HAP-1 (cell line): ENCODE measurements around the gene GSG1.
"Not testable (repeated sequence)": the region's sequence is repeated elsewhere in the genome, so short reads cannot be mapped to it uniquely, and the experiment has no call there.

Experiments used
- DNase-seq, 2 experiments: peaks; one replicate each; pipeline ENCODE4 v3.0.0-alpha.2; 2016 to 2020; ENCODE audit warnings: low spot score in 2 of 2
- H3K27me3 ChIP-seq: fragments of 250-450 bp; sonication (Bioruptor Pico); 2 replicates; pipeline ENCODE4 v1.5.1; 2020; ENCODE audit warnings: low read depth, mild to moderate bottlenecking, moderate library complexity
- H3K36me3 ChIP-seq: fragments of 250-450 bp; sonication (Bioruptor Pico); replicated peaks from 2 replicates; pipeline ENCODE4 v1.5.1; 2020; ENCODE audit warnings: mild to moderate bottlenecking
- H3K4me1 ChIP-seq: fragments of 250-450 bp; sonication (Bioruptor Pico); 2 replicates; pipeline ENCODE4 v1.5.1; 2020; ENCODE audit warnings: mild to moderate bottlenecking
- H3K4me3 ChIP-seq: fragments of 250-450 bp; sonication (Bioruptor Pico); 2 replicates; pipeline ENCODE4 v1.5.1; 2020; ENCODE audit warnings: mild to moderate bottlenecking, moderate library complexity
- H3K9me3 ChIP-seq: fragments of 250-450 bp; sonication (Bioruptor Pico); 2 replicates; pipeline ENCODE4 v1.5.1; 2020; ENCODE audit warnings: mild to moderate bottlenecking, moderate library complexity
- in situ Hi-C: fragments of 300-500 bp; cut with MboI; formaldehyde crosslinking; loops from 3 replicates; pipeline ENCODE4 v1.14.3; 2020; ENCODE audit warnings: low sequenced_read_pairs, inconsistent platforms, mixed read lengths

The GSG1 gene

GRCh38 chr12:13093191-13093847 is 10.1 kb downstream of the GSG1 start:
- Histone ChIP-seq H3K4me3 (no peak overlapping the region), H3K27me3 (no peaks in the 10 kb centered on the region), H3K36me3 (no peaks in the 10 kb centered on the region), H3K4me1 (peaks cover 12% of the 10 kb centered on the region), H3K9me3 (no peaks in the 10 kb centered on the region)
- in situ Hi-C loops, result no loop called here
- DNase-seq, result no peak

- Histone ChIP-seq H3K9me3 (no peaks in the 10 kb centered on the region), H3K4me3 (no peak overlapping the region), H3K27me3 (no peaks in the 10 kb centered on the region), H3K4me1 (peaks cover 15% of the 10 kb centered on the region), H3K36me3 (no peaks in the 10 kb centered on the region)
- DNase-seq, result no peak
- in situ Hi-C loops, result no loop called here
Measured at GRCh38 chr12:13091832-13092231, 11.6 kb downstream of the GSG1 start.

GRCh38 chr12:13090054-13090453 is 13.4 kb downstream of the GSG1 start:
- Histone ChIP-seq H3K27me3 (no peaks in the 10 kb centered on the region), H3K36me3 (no peaks in the 10 kb centered on the region), H3K4me3 (no peak overlapping the region), H3K9me3 (no peaks in the 10 kb centered on the region), H3K4me1 (peaks cover 15% of the 10 kb centered on the region)
- in situ Hi-C loops, result no loop called here
- DNase-seq, result no peak

GRCh38 chr12:13088496-13088895 is 15.0 kb downstream of the GSG1 start:
- H3K9me3 ChIP-seq, result no peaks in the 10 kb centered on the region
- H3K4me1 ChIP-seq, result peaks cover 15% of the 10 kb centered on the region
- H3K27me3 ChIP-seq, result no peaks in the 10 kb centered on the region
- H3K4me3 ChIP-seq, result no peak overlapping the region
- in situ Hi-C loops, result no loop called here
- peak; percentile 45 to 65 for DNase-seq
- H3K36me3 ChIP-seq, result no peaks in the 10 kb centered on the region; the same call in 1 of the 2 replicates

GRCh38 chr12:13087766-13088165 is 15.7 kb downstream of the GSG1 start:
- H3K9me3 ChIP-seq, result no peaks in the 10 kb centered on the region
- in situ Hi-C loops, result no loop called here
- peaks cover 15% of the 10 kb centered on the region for H3K4me1 ChIP-seq
- no peak overlapping the region for H3K4me3 ChIP-seq
- no peaks in the 10 kb centered on the region; the same call in none of the 2 replicates for H3K36me3 ChIP-seq
- no peaks in the 10 kb centered on the region for H3K27me3 ChIP-seq
- no peak for DNase-seq

- no peaks in the 10 kb centered on the region; the same call in none of the 2 replicates for H3K36me3 ChIP-seq
- H3K9me3 ChIP-seq, result no peaks in the 10 kb centered on the region
- no peak overlapping the region for H3K4me3 ChIP-seq
- in situ Hi-C loops, result no loop called here
- peaks cover 15% of the 10 kb centered on the region for H3K4me1 ChIP-seq
- no peak for DNase-seq
- no peaks in the 10 kb centered on the region for H3K27me3 ChIP-seq
Measured at GRCh38 chr12:13085968-13086686, 17.3 kb downstream of the GSG1 start.

- peaks cover 3% of the 10 kb centered on the region for H3K36me3 ChIP-seq
- peaks cover 15% of the 10 kb centered on the region for H3K4me1 ChIP-seq
- no peak for DNase-seq
- H3K27me3 ChIP-seq, result no peaks in the 10 kb centered on the region
- in situ Hi-C loops, result no loop called here
- H3K4me3 ChIP-seq, result no peak overlapping the region
- H3K9me3 ChIP-seq, result no peaks in the 10 kb centered on the region
Measured at GRCh38 chr12:13084898-13085640, 18.4 kb downstream of the GSG1 start.

GRCh38 chr12:13083638-13084037 is 19.8 kb downstream of the GSG1 start:
- H3K9me3 ChIP-seq, H3K4me3 ChIP-seq, H3K36me3 ChIP-seq, H3K27me3 ChIP-seq, DNase-seq, in situ Hi-C loops: not testable (repeated sequence)
- peaks cover 13% of the 10 kb centered on the region for H3K4me1 ChIP-seq

GRCh38 chr12:13082861-13083260 is 20.6 kb downstream of the GSG1 start:
- no peaks in the 10 kb centered on the region for H3K27me3 ChIP-seq
- H3K4me1 ChIP-seq, result peaks cover 5% of the 10 kb centered on the region
- H3K9me3 ChIP-seq, result no peaks in the 10 kb centered on the region
- peaks cover 3% of the 10 kb centered on the region for H3K36me3 ChIP-seq
- no peak overlapping the region for H3K4me3 ChIP-seq
- in situ Hi-C loops, result no loop called here
- no peak for DNase-seq

- Histone ChIP-seq H3K36me3 (peaks cover 12% of the 10 kb centered on the region), H3K9me3 (no peaks in the 10 kb centered on the region), H3K4me1 (no peaks in the 10 kb centered on the region), H3K4me3 (no peak overlapping the region), H3K27me3 (no peaks in the 10 kb centered on the region)
- no peak for DNase-seq
- in situ Hi-C loops, result no loop called here
Measured at GRCh38 chr12:13080266-13080665, 23.2 kb downstream of the GSG1 start.

GRCh38 chr12:13079440-13079906 is 24.0 kb downstream of the GSG1 start:
- in situ Hi-C loops, result no loop called here
- Histone ChIP-seq H3K4me1 (no peaks in the 10 kb centered on the region), H3K36me3 (peaks cover 12% of the 10 kb centered on the region), H3K9me3 (no peaks in the 10 kb centered on the region), H3K4me3 (no peak overlapping the region), H3K27me3 (no peaks in the 10 kb centered on the region)
- DNase-seq, result no peak

- in situ Hi-C loops, result no loop called here
- Histone ChIP-seq H3K9me3 (no peaks in the 10 kb centered on the region; the same call in 1 of the 2 replicates), H3K27me3 (no peaks in the 10 kb centered on the region), H3K4me1 (no peaks in the 10 kb centered on the region), H3K4me3 (no peak overlapping the region), H3K36me3 (peaks cover 33% of the 10 kb centered on the region)
- no peak for DNase-seq
Measured at GRCh38 chr12:13075786-13076570, 27.5 kb downstream of the GSG1 start.

GRCh38 chr12:13075118-13075480 is 28.4 kb downstream of the GSG1 start:
- DNase-seq, result no peak
- H3K9me3 ChIP-seq, result no peaks in the 10 kb centered on the region; the same call in 1 of the 2 replicates
- no peaks in the 10 kb centered on the region for H3K27me3 ChIP-seq
- in situ Hi-C loops, result no loop called here
- H3K4me3 ChIP-seq, result no peak overlapping the region
- H3K36me3 ChIP-seq, result peaks cover 31% of the 10 kb centered on the region
- H3K4me1 ChIP-seq, result no peaks in the 10 kb centered on the region
